Upper lobe of left lung (tissue), 6 donors: Measurements from ENCODE around the gene CLEC16A. TPM values are rescaled to one million over a fixed set of nuclear protein-coding genes. Genes with fewer than 3 reads are reported as not detected.
A peak's percentile ranks its signal among the peaks of the same experiment; 100 is the strongest.
"Not testable (repeated sequence)": the region's sequence is repeated elsewhere in the genome, so short reads cannot be mapped to it uniquely, and the experiment has no call there.

ENCODE experiments used
- ATAC-seq, 2 donors: fragments of 200-7000 bp; cut with Tn5 transposase; one replicate each; pipeline ENCODE4 v1.9.1; 2022; ENCODE audit warnings: mild to moderate bottlenecking in 2 of 2, moderate library complexity in 2 of 2; ENCODE audit not compliant: low FRiP score in 2 of 2
- DNase-seq, 2 donors: peaks; one replicate each; pipeline ENCODE4 v3.0.0-alpha.2; 2019 to 2020
- H3K27ac ChIP-seq, 4 donors: fragments of 200-600 bp; sonication (generic); one replicate each; pipeline ENCODE4 v1.5.1; 2016 to 2019
- H3K27me3 ChIP-seq, 4 donors: fragments of 200-600 bp; sonication (generic); one replicate each; pipeline ENCODE4 v1.5.1; 2017 to 2019
- H3K36me3 ChIP-seq, 4 donors: fragments of 200-600 bp; sonication (generic); one replicate each; pipeline ENCODE4 v1.5.1; 2016 to 2019
- H3K4me1 ChIP-seq, 4 donors: fragments of 200-600 bp; sonication (generic); one replicate each; pipeline ENCODE4 v1.5.1; 2018 to 2019
- H3K4me3 ChIP-seq, 4 donors: fragments of 200-600 bp; sonication (generic); one replicate each; pipeline ENCODE4 v1.5.1; 2017 to 2019; ENCODE audit warnings: mild to moderate bottlenecking in 2 of 4, moderate library complexity in 1 of 4
- H3K9me3 ChIP-seq, 4 donors: fragments of 200-600 bp; sonication (generic); one replicate each; pipeline ENCODE4 v1.5.1; 2018 to 2019
- CTCF ChIP-seq, 6 experiments: fragments of 450-650 bp in 4 of 6; fragments of 200-600 bp in 2 of 6; sonication (generic) in 2 of 6; IDR thresholded peaks; one replicate each; pipeline ENCODE4 v1.5.1; 2016 to 2019; ENCODE audit warnings: antibody characterized with exemption in 6 of 6
- EP300 ChIP-seq, 4 donors: sonication (generic); formaldehyde crosslinking; IDR thresholded peaks; one replicate each; pipeline ENCODE4 v1.5.1; 2017; ENCODE audit warnings: antibody characterized with exemption in 4 of 4, control low read depth in 2 of 4
- POLR2A ChIP-seq, 4 donors: fragments of 450-650 bp; IDR thresholded peaks; one replicate each; pipeline ENCODE4 v1.5.1; 2016 to 2017; ENCODE audit warnings: antibody characterized with exemption in 4 of 4, mild to moderate bottlenecking in 2 of 4
- POLR2AphosphoS5 ChIP-seq, 2 donors: sonication (generic); formaldehyde crosslinking; IDR thresholded peaks; one replicate each; pipeline ENCODE4 v1.5.1; 2017; ENCODE audit warnings: antibody characterized with exemption in 2 of 2
- WGBS, 2 donors: methylation state at CpG; one replicate each; pipeline ENCODE4 v1.1.5; 2017 to 2018; 5-methylcytosine and 5-hydroxymethylcytosine counted together
- total RNA-seq, 6 donors: library from RNA; depleted of rRNA in 4 of 6; stranded (reverse); fragments of >200 nt in 4 of 6; gene quantifications; one replicate each; pipeline versions ENCODE4 v1.1.0 to v1.2.1, GENCODE V29; 2016 to 2021
- donor health status: DM: no; HTN: no; CAD: no; lungs with moderate emphysema.
- donor health status: DM: no; HTN: yes; CAD: no; lungs with severe emphysema.

The CLEC16A gene
- total RNA-seq, 6 donors from 2014 or later, result 33.3 to 85.9 (median 46.4) TPM

GRCh38 chr16:10929097-10929496 lies 15.3 kb upstream of the CLEC16A start:
- not testable (repeated sequence) for H3K9me3 ChIP-seq, H3K27me3 ChIP-seq, H3K4me3 ChIP-seq
- ATAC-seq (peak; percentile 6 to 58), DNase-seq (peak in 1 of 2 donors; percentile 81)
- Histone ChIP-seq H3K4me1 (peaks cover 18 to 28% (median 21%) of the 10 kb centered on the region in 4 donors), H3K27ac (peak overlapping the region; percentile 11 to 84 (median 67)), H3K36me3 (peaks cover 0 to 59% (median 33%) of the 10 kb centered on the region in 4 donors)
- WGBS, 2 donors, result 66 to 68% methylated on average over 12 of the region's 12 CpGs
- peak in 1 of 4 donors; percentile 13 for TF ChIP-seq EP300 (IDR thresholded peaks at IDR 0.05)

- DNase-seq (peak; percentile 50 to 78), ATAC-seq (peak; percentile 28 to 51)
- no peaks in the 10 kb centered on the region for H3K9me3 ChIP-seq
- WGBS, 2 donors, result 48 to 62% methylated on average over 14 to 15 of the region's 15 CpGs
- no peak overlapping the region for H3K4me3 ChIP-seq
- H3K36me3 ChIP-seq, result peaks cover 0 to 49% (median 24%) of the 10 kb centered on the region in 4 donors
- H3K27ac ChIP-seq, result peak overlapping the region; percentile 17 to 84 (median 67)
- peaks cover 18 to 37% (median 31%) of the 10 kb centered on the region in 4 donors for H3K4me1 ChIP-seq
- no peaks in the 10 kb centered on the region for H3K27me3 ChIP-seq
- TF ChIP-seq EP300 (IDR thresholded peaks at IDR 0.05) (peak in 1 of 4 donors; percentile 44), POLR2A (IDR thresholded peaks at IDR 0.05) (peak in 1 of 4 donors; percentile 36), POLR2AphosphoS5 (IDR thresholded peaks at IDR 0.05) (peak; percentile 23 to 59), CTCF (IDR thresholded peaks at IDR 0.05) (no peak)
Observed at GRCh38 chr16:10929853-10930754, 14.3 kb upstream of the CLEC16A start.

- Histone ChIP-seq H3K4me3 (no peak overlapping the region), H3K9me3 (no peaks in the 10 kb centered on the region), H3K4me1 (peaks cover 23 to 44% (median 37%) of the 10 kb centered on the region in 4 donors), H3K27me3 (no peaks in the 10 kb centered on the region), H3K36me3 (peaks cover 0 to 42% (median 18%) of the 10 kb centered on the region in 4 donors), H3K27ac (peak overlapping the region in 3 of 4 donors; percentile 8 to 84 (median 12))
- no peak for TF ChIP-seq POLR2A (IDR thresholded peaks at IDR 0.05)
- no peak for TF ChIP-seq POLR2AphosphoS5 (IDR thresholded peaks at IDR 0.05)
- no peak for TF ChIP-seq EP300 (IDR thresholded peaks at IDR 0.05)
- no peak for TF ChIP-seq CTCF (IDR thresholded peaks at IDR 0.05)
- 63 to 64% methylated on average over 2 of the region's 2 CpGs for WGBS, 2 donors
- DNase-seq (no peak), ATAC-seq (no peak)
Observed at GRCh38 chr16:10930755-10931093, 13.6 kb upstream of the CLEC16A start.

GRCh38 chr16:10931134-10931533 lies 13.2 kb upstream of the CLEC16A start:
- TF ChIP-seq CTCF (IDR thresholded peaks at IDR 0.05) (no peak), POLR2A (IDR thresholded peaks at IDR 0.05) (no peak), EP300 (IDR thresholded peaks at IDR 0.05) (no peak), POLR2AphosphoS5 (IDR thresholded peaks at IDR 0.05) (no peak)
- H3K27me3 ChIP-seq, result no peaks in the 10 kb centered on the region
- no peaks in the 10 kb centered on the region for H3K9me3 ChIP-seq
- WGBS, 2 donors, result 56 to 73% methylated on average over 7 of the region's 7 CpGs
- no peak overlapping the region for H3K4me3 ChIP-seq
- H3K36me3 ChIP-seq, result peaks cover 0 to 38% (median 14%) of the 10 kb centered on the region in 4 donors
- DNase-seq (no peak), ATAC-seq (no peak)
- peaks cover 27 to 46% (median 41%) of the 10 kb centered on the region in 4 donors for H3K4me1 ChIP-seq
- H3K27ac ChIP-seq, result peak overlapping the region in 1 of 4 donors; percentile 12

GRCh38 chr16:10931977-10932632 lies 12.3 kb upstream of the CLEC16A start:
- H3K27ac ChIP-seq, result no peak overlapping the region
- 92 to 95% methylated on average over 11 of the region's 11 CpGs for WGBS, 2 donors
- H3K4me1 ChIP-seq, result peaks cover 37 to 56% (median 49%) of the 10 kb centered on the region in 4 donors
- H3K9me3 ChIP-seq, result no peaks in the 10 kb centered on the region
- H3K27me3 ChIP-seq, result no peaks in the 10 kb centered on the region
- TF ChIP-seq POLR2A (IDR thresholded peaks at IDR 0.05) (no peak), POLR2AphosphoS5 (IDR thresholded peaks at IDR 0.05) (no peak), CTCF (IDR thresholded peaks at IDR 0.05) (no peak), EP300 (IDR thresholded peaks at IDR 0.05) (no peak)
- no peak for DNase-seq
- ATAC-seq, result no peak
- no peak overlapping the region for H3K4me3 ChIP-seq
- peaks cover 0 to 29% (median 10%) of the 10 kb centered on the region in 4 donors for H3K36me3 ChIP-seq
